ENCODE data around the gene HPX.

Gene HPX

GRCh38 chr11:6388748-6389147, 52.0 kb downstream of the HPX start:
- no peak for DNase-seq

GRCh38 chr11:6387811-6388599, 52.8 kb downstream of the HPX start:
- DNase-seq, result no peak

GRCh38 chr11:6385046-6385777, 55.6 kb downstream of the HPX start:
- DNase-seq, result no peak

All from inflammatory macrophage treated with lipopolysaccharide for 1 hour (primary cell).